ENCODE measurements around the gene EPHB2.

- TF ChIP-seq CTCF (IDR thresholded peaks at IDR 0.05) (no peak), POLR2A (IDR thresholded peaks at IDR 0.05) (no peak)
These were observed 66.9 kb downstream of the EPHB2 start for GRCh38 chr1:22777388-22778057.
